PC-3 (cell line): ENCODE data around the gene GALNTL6.

ENCODE experiments used
- CTCF ChIP-seq: fragments of 300-600 bp; sonication (generic); conservative IDR thresholded peaks from 2 replicates; pipeline ENCODE4 v1.5.1; 2017; ENCODE audit warnings: antibody characterized with exemption, low read depth, mild to moderate bottlenecking, low read length
- EZH2 ChIP-seq: fragments of 300-600 bp; sonication (generic); IDR thresholded peaks from one replicate; pipeline ENCODE4 v1.6.1; 2017; ENCODE audit warnings: antibody characterized with exemption, mild to moderate bottlenecking, low read length; ENCODE audit not compliant: unreplicated experiment
- EZH2phosphoT487 ChIP-seq: fragments of 300-600 bp; sonication (generic); IDR thresholded peaks from 2 replicates; pipeline ENCODE4 v1.6.1; 2018; ENCODE audit warnings: mild to moderate bottlenecking, antibody characterized with exemption, low read length, borderline replicate concordance

- TF ChIP-seq CTCF = no peak
- TF ChIP-seq EZH2 = no peak
- no peak for TF ChIP-seq EZH2phosphoT487
Observed at GRCh38 chr4:172096786-172097185, 283.6 kb downstream of the GALNTL6 start.
